K562 (cell line): Measurements from ENCODE around the gene TAAR8.

Experiments used
- CTCF ChIP-seq, 3 experiments: IDR thresholded peaks in 2 of 3; conservative IDR thresholded peaks in 1 of 3; 2 replicates each; pipeline ENCODE4 v1.5.1; 2011 to 2012; ENCODE audit warnings: low read length in 3 of 3, mild to moderate bottlenecking in 3 of 3, control low read depth in 2 of 3, improper control_type of control experiment in 1 of 3, inconsistent platforms in 1 of 3, low read depth in 1 of 3, mixed read lengths in 1 of 3, moderate library complexity in 1 of 3; ENCODE audit not compliant: insufficient read depth in 2 of 3
- FOXA3 ChIP-seq, 2 experiments: fragments of 450-650 bp in 1 of 2; sonication (generic) in 1 of 2; formaldehyde crosslinking; IDR thresholded peaks in 1 of 2; conservative IDR thresholded peaks in 1 of 2; 2 replicates each; pipeline versions ENCODE4 v1.4.0 to v1.8.0; 2020 to 2022; ENCODE audit warnings: mild to moderate bottlenecking in 2 of 2, missing genetic modification reagents in 1 of 2
- JUND ChIP-seq, 2 experiments: IDR thresholded peaks; 2 replicates in 1 of 2; 3 replicates in 1 of 2; pipeline ENCODE4 v1.6.1; 2011; ENCODE audit warnings: borderline replicate concordance in 2 of 2, low read depth in 2 of 2, low read length in 2 of 2, improper control_type of control experiment in 1 of 2, missing biosample characterization in 1 of 2, missing genetic modification characterization in 1 of 2, missing genetic modification reagents in 1 of 2
- MYBL2 ChIP-seq, 2 experiments: fragments of 450-650 bp in 1 of 2; sonication (generic) in 1 of 2; formaldehyde crosslinking in 1 of 2; IDR thresholded peaks; 2 replicates each; pipeline versions ENCODE4 v1.6.1 to v1.8.1; 2017 to 2022; ENCODE audit warnings: borderline replicate concordance in 1 of 2, inconsistent platforms in 1 of 2, low read depth in 1 of 2, mild to moderate bottlenecking in 1 of 2, missing genetic modification reagents in 1 of 2, moderate library complexity in 1 of 2
- NCOA6 ChIP-seq: fragments of 450-650 bp; IDR thresholded peaks from 2 replicates; pipeline ENCODE4 v1.6.1; 2017; ENCODE audit warnings: mild to moderate bottlenecking
- POLR2A ChIP-seq: fragments of 450-650 bp; conservative IDR thresholded peaks from 2 replicates; pipeline ENCODE4 v1.6.1; 2016
- RBM34 ChIP-seq: fragments of 200-400 bp; formaldehyde crosslinking; IDR thresholded peaks from 2 replicates; pipeline ENCODE4 v1.6.1; 2018; ENCODE audit warnings: low read length, borderline replicate concordance; ENCODE audit not compliant: insufficient read depth
- STAG1 ChIP-seq: sonication (generic); formaldehyde crosslinking; IDR thresholded peaks from 2 replicates; pipeline ENCODE4 v1.5.0; 2020; ENCODE audit warnings: missing genetic modification reagents, borderline replicate concordance
- TBL1XR1 ChIP-seq, 2 experiments: IDR thresholded peaks; 2 replicates each; pipeline ENCODE4 v1.6.1; 2012; ENCODE audit warnings: improper control_type of control experiment in 2 of 2, low read length in 2 of 2, mild to moderate bottlenecking in 1 of 2
- TCF7 ChIP-seq: sonication (generic); IDR thresholded peaks from 2 replicates; pipeline ENCODE4 v1.6.1; 2016; ENCODE audit warnings: antibody characterized with exemption, borderline replicate concordance
- TF ChIP-seq, protein P1 (sequence below): sonication (generic); formaldehyde crosslinking; IDR thresholded peaks from 2 replicates; pipeline ENCODE4 v1.8.1; 2023; ENCODE audit warnings: mild to moderate bottlenecking, missing genetic modification reagents

GRCh38 chr6:132596201-132596600 lies 43.7 kb downstream of the TAAR8 start:
- no peak for TF ChIP-seq MYBL2 (IDR thresholded peaks at IDR 0.05; ENCODE audit: low read depth)
- TF ChIP-seq MYBL2 (CRISPR knock-in tag; IDR thresholded peaks at IDR 0.05; ENCODE audit: borderline replicate concordance) = no peak
- TF ChIP-seq POLR2A = no peak
- no peak for TF ChIP-seq TBL1XR1 (IDR thresholded peaks at IDR 0.05; ENCODE audit: low read length in 2 of 2)
- TF ChIP-seq RBM34 = no peak
- TF ChIP-seq, protein P1, sequence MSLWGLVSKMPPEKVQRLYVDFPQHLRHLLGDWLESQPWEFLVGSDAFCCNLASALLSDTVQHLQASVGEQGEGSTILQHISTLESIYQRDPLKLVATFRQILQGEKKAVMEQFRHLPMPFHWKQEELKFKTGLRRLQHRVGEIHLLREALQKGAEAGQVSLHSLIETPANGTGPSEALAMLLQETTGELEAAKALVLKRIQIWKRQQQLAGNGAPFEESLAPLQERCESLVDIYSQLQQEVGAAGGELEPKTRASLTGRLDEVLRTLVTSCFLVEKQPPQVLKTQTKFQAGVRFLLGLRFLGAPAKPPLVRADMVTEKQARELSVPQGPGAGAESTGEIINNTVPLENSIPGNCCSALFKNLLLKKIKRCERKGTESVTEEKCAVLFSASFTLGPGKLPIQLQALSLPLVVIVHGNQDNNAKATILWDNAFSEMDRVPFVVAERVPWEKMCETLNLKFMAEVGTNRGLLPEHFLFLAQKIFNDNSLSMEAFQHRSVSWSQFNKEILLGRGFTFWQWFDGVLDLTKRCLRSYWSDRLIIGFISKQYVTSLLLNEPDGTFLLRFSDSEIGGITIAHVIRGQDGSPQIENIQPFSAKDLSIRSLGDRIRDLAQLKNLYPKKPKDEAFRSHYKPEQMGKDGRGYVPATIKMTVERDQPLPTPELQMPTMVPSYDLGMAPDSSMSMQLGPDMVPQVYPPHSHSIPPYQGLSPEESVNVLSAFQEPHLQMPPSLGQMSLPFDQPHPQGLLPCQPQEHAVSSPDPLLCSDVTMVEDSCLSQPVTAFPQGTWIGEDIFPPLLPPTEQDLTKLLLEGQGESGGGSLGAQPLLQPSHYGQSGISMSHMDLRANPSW (CRISPR knock-in tag) = no peak
- no peak for TF ChIP-seq TCF7
- no peak for TF ChIP-seq STAG1 (CRISPR knock-in tag)
- TF ChIP-seq CTCF (IDR thresholded peaks at IDR 0.05 in 2 of 3, conservative IDR thresholded peaks at IDR 0.05 in 1 of 3; ENCODE audit: insufficient read depth in 2 of 3, low read depth in 1 of 3, low read length in 3 of 3) = no peak
- no peak for TF ChIP-seq JUND (IDR thresholded peaks at IDR 0.05; ENCODE audit: borderline replicate concordance, low read depth, low read length)
- no peak for TF ChIP-seq JUND (tag; IDR thresholded peaks at IDR 0.05; ENCODE audit: borderline replicate concordance, low read depth, low read length)
- TF ChIP-seq NCOA6 = no peak
- no peak for TF ChIP-seq FOXA3 (CRISPR knock-in tag; conservative IDR thresholded peaks at IDR 0.05 in 1 of 2, IDR thresholded peaks at IDR 0.05 in 1 of 2)
